ENCODE measurements around the gene SAXO1.

The SAXO1 gene

GRCh38 chr9:18891946-18892670 lies 140.9 kb downstream of the SAXO1 start:
- CTCF ChIA-PET, result no interaction called here
- no peak for DNase-seq (ENCODE audit: extremely low spot score)
- POLR2A ChIA-PET, result no interaction called here
- no peak for TF ChIP-seq CTCF (IDR thresholded peaks at IDR 0.05; ENCODE audit: control extremely low read depth, extremely low read depth, low read depth, missing control alignments)

GRCh38 chr9:18890372-18890771 lies 142.6 kb downstream of the SAXO1 start:
- DNase-seq (ENCODE audit: extremely low spot score), result peak; percentile 24
- no peak for TF ChIP-seq CTCF (IDR thresholded peaks at IDR 0.05; ENCODE audit: control extremely low read depth, extremely low read depth, low read depth, missing control alignments)
- CTCF ChIA-PET, result interaction anchor here (1.7 kb wide), 1 partner anchor 20 kb away, joined by 5 read pairs; no protein-coding TSS in a partner anchor
- POLR2A ChIA-PET, result no interaction called here

- TF ChIP-seq CTCF (IDR thresholded peaks at IDR 0.05; ENCODE audit: control extremely low read depth, extremely low read depth, low read depth, missing control alignments), result no peak
- ChIA-PET CTCF (interaction anchor here (1.1 kb wide), 1 partner anchor 9 kb away, joined by 3 read pairs; no protein-coding TSS in a partner anchor), POLR2A (no interaction called here)
- no peak for DNase-seq (ENCODE audit: extremely low spot score)
Measured at GRCh38 chr9:18889550-18889949, 143.5 kb downstream of the SAXO1 start.

- DNase-seq (ENCODE audit: extremely low spot score), result no peak
- ChIA-PET CTCF (interaction anchor here (1.0 kb wide), 1 partner anchor 138 kb away, joined by 3 read pairs; no protein-coding TSS in a partner anchor), POLR2A (no interaction called here)
- no peak for TF ChIP-seq CTCF (IDR thresholded peaks at IDR 0.05; ENCODE audit: control extremely low read depth, extremely low read depth, low read depth, missing control alignments)
Measured at GRCh38 chr9:18888290-18888689, 144.7 kb downstream of the SAXO1 start.

- POLR2A ChIA-PET, result no interaction called here
- CTCF ChIA-PET, result no interaction called here
- DNase-seq (ENCODE audit: extremely low spot score), result no peak
- no peak for TF ChIP-seq CTCF (IDR thresholded peaks at IDR 0.05; ENCODE audit: control extremely low read depth, extremely low read depth, low read depth, missing control alignments)
Measured at GRCh38 chr9:18887546-18887945, 145.5 kb downstream of the SAXO1 start.

DNA sequence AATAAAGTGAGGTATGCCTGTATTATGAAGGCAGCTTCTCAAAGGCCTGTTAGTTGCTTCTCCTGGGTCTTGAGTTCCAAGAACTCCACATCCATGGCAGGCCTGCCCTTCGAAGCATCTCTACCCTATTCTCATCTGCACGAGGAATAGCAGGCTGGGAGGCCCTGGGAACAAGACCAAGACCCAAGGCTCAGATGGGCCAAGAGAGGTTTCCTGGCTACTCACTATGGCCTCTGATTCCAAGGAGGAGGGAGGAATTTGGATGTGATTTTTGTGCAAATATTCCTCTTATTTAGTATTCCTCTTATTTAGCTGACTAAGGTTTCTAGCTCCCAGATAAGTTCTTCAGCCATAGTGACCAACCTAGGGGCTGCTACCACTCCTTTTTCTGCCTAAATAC lies 151.3 kb downstream of the SAXO1 start:
- no peak for DNase-seq (ENCODE audit: extremely low spot score)
- ChIA-PET CTCF (interaction anchor here (1.3 kb wide), 2 partner anchors 55 to 89 kb away, joined by 3 to 4 read pairs; no protein-coding TSS in a partner anchor), POLR2A (no interaction called here)
- no peak for TF ChIP-seq CTCF (IDR thresholded peaks at IDR 0.05; ENCODE audit: control extremely low read depth, extremely low read depth, low read depth, missing control alignments)
